Loucy (cell line): ENCODE measurements around the gene FAM124A.
A peak's percentile ranks its signal among the peaks of the same experiment; 100 is the strongest.

ENCODE experiments used
- H2AFZ ChIP-seq: fragments of 200-600 bp; sonication (generic); 2 replicates; pipeline ENCODE4 v1.6.0; 2016; ENCODE audit warnings: antibody characterized with exemption, mild to moderate bottlenecking, low read length, moderate library complexity
- H3F3A ChIP-seq: fragments of 200-600 bp; 2 replicates; pipeline ENCODE4 v1.6.0; 2016; ENCODE audit warnings: antibody characterized with exemption, low read depth, mild to moderate bottlenecking
- H3K27me3 ChIP-seq: fragments of 200-600 bp; sonication (generic); 2 replicates; pipeline ENCODE4 v1.6.1; 2014; ENCODE audit warnings: low read length, mild to moderate bottlenecking; ENCODE audit not compliant: insufficient read depth, poor library complexity, severe bottlenecking
- H3K36me3 ChIP-seq: fragments of 200-600 bp; sonication (generic); 2 replicates; pipeline ENCODE4 v1.6.1; 2016; ENCODE audit warnings: low read length; ENCODE audit not compliant: insufficient read depth
- H3K4me1 ChIP-seq: fragments of 200-600 bp; sonication (generic); 2 replicates; pipeline ENCODE4 v1.5.1; 2014; ENCODE audit warnings: low read length, mild to moderate bottlenecking; ENCODE audit not compliant: insufficient read depth, poor library complexity, severe bottlenecking
- H3K4me2 ChIP-seq: fragments of 200-600 bp; sonication (generic); 2 replicates; pipeline ENCODE4 v1.6.0; 2014; ENCODE audit warnings: antibody characterized with exemption, low read length, low read depth, mild to moderate bottlenecking; ENCODE audit not compliant: poor library complexity, severe bottlenecking
- H3K4me3 ChIP-seq: fragments of 200-600 bp; sonication (generic); 2 replicates; pipeline ENCODE4 v1.5.1; 2014; ENCODE audit warnings: low read length, mild to moderate bottlenecking, mixed read lengths; ENCODE audit not compliant: poor library complexity, severe bottlenecking
- H3K79me2 ChIP-seq: fragments of 200-600 bp; sonication (generic); 2 replicates; pipeline ENCODE4 v1.6.1; 2014; ENCODE audit warnings: low read length; ENCODE audit not compliant: insufficient read depth
- H3K9ac ChIP-seq: fragments of 200-600 bp; sonication (generic); 2 replicates; pipeline ENCODE4 v1.6.0; 2014; ENCODE audit warnings: mild to moderate bottlenecking, low read depth, low read length, moderate library complexity; ENCODE audit not compliant: poor library complexity, severe bottlenecking
- H3K9me2 ChIP-seq: fragments of 200-600 bp; sonication (generic); replicated peaks from 2 replicates; pipeline ENCODE4 v1.6.1; 2016; ENCODE audit warnings: low read depth, low read length, mixed read lengths
- H3K9me3 ChIP-seq: fragments of 200-600 bp; sonication (generic); 2 replicates; pipeline ENCODE4 v1.6.1; 2014; ENCODE audit warnings: mild to moderate bottlenecking, antibody characterized with exemption, low read length, low read depth; ENCODE audit not compliant: insufficient read depth
- H4K20me1 ChIP-seq: fragments of 200-600 bp; sonication (generic); 2 replicates; pipeline ENCODE4 v1.6.0; 2014; ENCODE audit warnings: antibody characterized with exemption, low read length, mild to moderate bottlenecking; ENCODE audit not compliant: insufficient read depth, poor library complexity, severe bottlenecking
- EZH2phosphoT487 ChIP-seq: fragments of 200-600 bp; IDR thresholded peaks from 2 replicates; pipeline ENCODE4 v1.6.1; 2018; ENCODE audit warnings: antibody characterized with exemption, mild to moderate bottlenecking, moderate library complexity, borderline replicate concordance
- TF ChIP-seq, protein P1 (sequence below): fragments of 200-600 bp; sonication (generic); conservative IDR thresholded peaks from 2 replicates; pipeline ENCODE4 v1.5.1; 2014; ENCODE audit warnings: mild to moderate bottlenecking, antibody characterized with exemption, low read length

Gene FAM124A

DNA sequence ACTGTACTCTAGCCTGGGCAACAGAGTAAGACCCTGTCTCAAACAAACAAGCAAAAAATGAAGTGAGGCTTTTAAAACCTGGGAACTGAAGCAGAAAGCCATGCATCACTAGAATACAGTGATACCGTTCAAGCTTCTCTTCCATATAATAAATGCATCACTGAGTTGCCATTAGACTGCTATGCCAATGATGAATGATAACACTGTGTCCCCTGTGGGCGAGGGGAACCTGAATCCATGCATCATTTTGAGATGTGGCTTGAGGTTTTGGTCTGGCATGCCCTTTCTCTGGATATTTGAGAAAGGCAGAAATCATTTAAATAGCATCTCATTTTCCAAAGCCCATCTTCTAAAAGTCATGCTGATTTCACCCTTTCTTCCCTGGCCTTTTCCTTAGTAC lies 1.5 kb upstream of the FAM124A start:
- Histone ChIP-seq H2AFZ (no peak overlapping the region), H3K79me2 (no peaks in the 10 kb centered on the region), H3K9ac (no peak overlapping the region), H3K36me3 (no peaks in the 10 kb centered on the region), H3K9me2 (no peaks in the 10 kb centered on the region), H3K4me3 (no peak overlapping the region), H3F3A (no peaks in the 10 kb centered on the region), H4K20me1 (no peaks in the 10 kb centered on the region), H3K4me1 (peaks cover 4% of the 10 kb centered on the region), H3K4me2 (no peak overlapping the region), H3K27me3 (peaks cover 14% of the 10 kb centered on the region), H3K9me3 (no peaks in the 10 kb centered on the region)
- TF ChIP-seq, protein P1, sequence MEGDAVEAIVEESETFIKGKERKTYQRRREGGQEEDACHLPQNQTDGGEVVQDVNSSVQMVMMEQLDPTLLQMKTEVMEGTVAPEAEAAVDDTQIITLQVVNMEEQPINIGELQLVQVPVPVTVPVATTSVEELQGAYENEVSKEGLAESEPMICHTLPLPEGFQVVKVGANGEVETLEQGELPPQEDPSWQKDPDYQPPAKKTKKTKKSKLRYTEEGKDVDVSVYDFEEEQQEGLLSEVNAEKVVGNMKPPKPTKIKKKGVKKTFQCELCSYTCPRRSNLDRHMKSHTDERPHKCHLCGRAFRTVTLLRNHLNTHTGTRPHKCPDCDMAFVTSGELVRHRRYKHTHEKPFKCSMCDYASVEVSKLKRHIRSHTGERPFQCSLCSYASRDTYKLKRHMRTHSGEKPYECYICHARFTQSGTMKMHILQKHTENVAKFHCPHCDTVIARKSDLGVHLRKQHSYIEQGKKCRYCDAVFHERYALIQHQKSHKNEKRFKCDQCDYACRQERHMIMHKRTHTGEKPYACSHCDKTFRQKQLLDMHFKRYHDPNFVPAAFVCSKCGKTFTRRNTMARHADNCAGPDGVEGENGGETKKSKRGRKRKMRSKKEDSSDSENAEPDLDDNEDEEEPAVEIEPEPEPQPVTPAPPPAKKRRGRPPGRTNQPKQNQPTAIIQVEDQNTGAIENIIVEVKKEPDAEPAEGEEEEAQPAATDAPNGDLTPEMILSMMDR, result no peak
- TF ChIP-seq EZH2phosphoT487, result no peak

DNA sequence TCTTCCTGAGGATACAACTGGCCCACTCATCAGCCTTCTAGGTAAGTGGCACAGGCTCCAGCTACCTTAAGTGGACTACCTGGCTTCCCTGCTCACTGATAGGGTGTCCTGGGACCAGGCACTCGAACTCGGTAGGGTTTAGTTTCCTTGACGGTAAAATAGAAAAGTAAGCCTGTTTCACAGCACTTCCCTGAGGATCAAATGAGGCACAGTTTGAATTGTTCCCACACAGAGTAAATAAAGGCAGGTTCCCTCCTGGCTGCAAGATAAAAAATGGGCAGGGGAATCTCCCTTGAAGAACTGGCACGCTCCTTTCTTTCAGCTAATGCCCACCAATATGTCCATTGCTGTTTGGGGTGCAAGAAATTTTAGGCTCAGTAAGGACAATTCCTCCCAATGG lies 1.1 kb upstream of the FAM124A start:
- no peaks in the 10 kb centered on the region for H3K9me3 ChIP-seq
- H3K9me2 ChIP-seq, result no peaks in the 10 kb centered on the region
- H3K4me3 ChIP-seq, result no peak overlapping the region
- H2AFZ ChIP-seq, result no peak overlapping the region
- TF ChIP-seq EZH2phosphoT487, result no peak
- TF ChIP-seq, protein P1, result no peak
- H3K9ac ChIP-seq, result no peak overlapping the region
- no peaks in the 10 kb centered on the region for H3K79me2 ChIP-seq
- peak overlapping the region; percentile 91 for H3K4me2 ChIP-seq
- no peaks in the 10 kb centered on the region for H3F3A ChIP-seq
- H4K20me1 ChIP-seq, result no peaks in the 10 kb centered on the region
- H3K4me1 ChIP-seq, result peaks cover 4% of the 10 kb centered on the region
- H3K27me3 ChIP-seq, result peaks cover 16% of the 10 kb centered on the region
- H3K36me3 ChIP-seq, result no peaks in the 10 kb centered on the region

- Histone ChIP-seq H3K4me3 (peak overlapping the region; percentile 77), H3K4me2 (peak overlapping the region; percentile 91), H3K4me1 (peaks cover 4% of the 10 kb centered on the region), H4K20me1 (no peaks in the 10 kb centered on the region), H3F3A (no peaks in the 10 kb centered on the region), H3K27me3 (peaks cover 21% of the 10 kb centered on the region), H3K79me2 (no peaks in the 10 kb centered on the region), H3K9ac (peak overlapping the region; percentile 44), H2AFZ (peak overlapping the region; percentile 92), H3K9me2 (no peaks in the 10 kb centered on the region), H3K36me3 (no peaks in the 10 kb centered on the region), H3K9me3 (no peaks in the 10 kb centered on the region)
- TF ChIP-seq, protein P1, result no peak
- TF ChIP-seq EZH2phosphoT487, result no peak
These were observed 543 bp upstream of the FAM124A start for GRCh38 chr13:51221674-51222036.
